ENCODE measurements around the gene HPSE. TPM values are rescaled to one million over a fixed set of nuclear protein-coding genes. Genes with fewer than 3 reads are reported as not detected.

Gene HPSE
- total RNA-seq, 4 donors from 2014 or later: 2.0 to 3.0 (median 2.7) TPM

DNA sequence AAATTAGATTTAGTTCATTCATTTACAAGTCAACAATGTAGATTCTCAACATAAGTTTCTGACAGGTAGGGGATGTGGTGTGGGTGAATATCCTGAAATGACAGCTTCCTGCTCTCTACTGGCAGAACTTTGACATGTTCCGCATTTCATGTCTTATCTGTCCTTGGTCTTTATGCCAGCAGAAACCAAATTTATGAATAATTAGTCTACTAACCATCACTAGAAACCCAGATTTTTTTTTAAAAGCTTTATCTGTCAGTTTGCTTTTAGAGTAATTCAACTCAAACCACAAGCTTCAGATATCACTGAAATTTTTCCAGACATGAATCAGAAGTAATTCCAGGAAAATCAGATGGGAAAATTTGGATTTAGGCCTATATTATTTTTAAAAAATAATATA, 68.0 kb downstream of the HPSE start:
- Histone ChIP-seq H3K27me3 (no peaks in the 10 kb centered on the region), H3K4me1 (peaks cover 0 to 5% (median 0%) of the 10 kb centered on the region in 4 donors), H3K36me3 (peaks cover 0 to 26% (median 0%) of the 10 kb centered on the region in 3 donors), H3K9me3 (no peaks in the 10 kb centered on the region), H3K4me3 (no peak overlapping the region), H3K27ac (peak overlapping the region in 1 of 4 donors; percentile 22)
- TF ChIP-seq, protein P1, sequence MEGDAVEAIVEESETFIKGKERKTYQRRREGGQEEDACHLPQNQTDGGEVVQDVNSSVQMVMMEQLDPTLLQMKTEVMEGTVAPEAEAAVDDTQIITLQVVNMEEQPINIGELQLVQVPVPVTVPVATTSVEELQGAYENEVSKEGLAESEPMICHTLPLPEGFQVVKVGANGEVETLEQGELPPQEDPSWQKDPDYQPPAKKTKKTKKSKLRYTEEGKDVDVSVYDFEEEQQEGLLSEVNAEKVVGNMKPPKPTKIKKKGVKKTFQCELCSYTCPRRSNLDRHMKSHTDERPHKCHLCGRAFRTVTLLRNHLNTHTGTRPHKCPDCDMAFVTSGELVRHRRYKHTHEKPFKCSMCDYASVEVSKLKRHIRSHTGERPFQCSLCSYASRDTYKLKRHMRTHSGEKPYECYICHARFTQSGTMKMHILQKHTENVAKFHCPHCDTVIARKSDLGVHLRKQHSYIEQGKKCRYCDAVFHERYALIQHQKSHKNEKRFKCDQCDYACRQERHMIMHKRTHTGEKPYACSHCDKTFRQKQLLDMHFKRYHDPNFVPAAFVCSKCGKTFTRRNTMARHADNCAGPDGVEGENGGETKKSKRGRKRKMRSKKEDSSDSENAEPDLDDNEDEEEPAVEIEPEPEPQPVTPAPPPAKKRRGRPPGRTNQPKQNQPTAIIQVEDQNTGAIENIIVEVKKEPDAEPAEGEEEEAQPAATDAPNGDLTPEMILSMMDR (IDR thresholded peaks at IDR 0.05): no peak
- TF ChIP-seq POLR2A (IDR thresholded peaks at IDR 0.05): no peak
- no peak for TF ChIP-seq EP300 (IDR thresholded peaks at IDR 0.05)
- DNase-seq (ENCODE audit: low spot score in 2 of 2): no peak
- 77 to 87% methylated on average over 1 of the region's 1 CpG for WGBS, 2 donors

DNA sequence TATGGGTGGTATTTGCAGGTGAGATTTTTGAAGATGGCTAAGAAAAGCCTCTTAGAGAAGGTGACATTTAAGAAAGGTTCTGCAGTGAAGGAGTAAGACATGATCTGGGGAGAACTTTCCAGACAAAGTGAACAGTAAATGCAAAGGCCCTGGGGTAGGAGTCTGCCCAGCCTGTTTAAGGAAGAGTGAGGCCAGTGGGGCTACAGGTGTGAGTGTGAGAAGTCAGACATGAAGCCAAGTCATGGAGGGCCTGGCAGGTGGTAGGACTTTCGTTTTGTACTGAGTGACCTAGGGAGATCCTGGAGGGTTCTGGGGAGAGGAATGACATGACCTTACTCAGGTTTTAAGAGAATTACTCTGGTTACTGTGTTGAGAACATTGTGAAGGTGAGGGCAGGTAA, 71.5 kb downstream of the HPSE start:
- H3K4me1 ChIP-seq: peaks cover 0 to 6% (median 0%) of the 10 kb centered on the region in 4 donors
- H3K27me3 ChIP-seq: no peaks in the 10 kb centered on the region
- 82 to 93% methylated on average over 1 of the region's 1 CpG for WGBS, 2 donors
- H3K9me3 ChIP-seq: no peaks in the 10 kb centered on the region
- peaks cover 0 to 13% (median 0%) of the 10 kb centered on the region in 3 donors for H3K36me3 ChIP-seq
- H3K27ac ChIP-seq: no peak overlapping the region
- DNase-seq (ENCODE audit: low spot score in 2 of 2): no peak
- TF ChIP-seq POLR2A (IDR thresholded peaks at IDR 0.05) (no peak), EP300 (IDR thresholded peaks at IDR 0.05) (no peak)
- TF ChIP-seq, protein P1 (IDR thresholded peaks at IDR 0.05): no peak
- H3K4me3 ChIP-seq: no peak overlapping the region

DNA sequence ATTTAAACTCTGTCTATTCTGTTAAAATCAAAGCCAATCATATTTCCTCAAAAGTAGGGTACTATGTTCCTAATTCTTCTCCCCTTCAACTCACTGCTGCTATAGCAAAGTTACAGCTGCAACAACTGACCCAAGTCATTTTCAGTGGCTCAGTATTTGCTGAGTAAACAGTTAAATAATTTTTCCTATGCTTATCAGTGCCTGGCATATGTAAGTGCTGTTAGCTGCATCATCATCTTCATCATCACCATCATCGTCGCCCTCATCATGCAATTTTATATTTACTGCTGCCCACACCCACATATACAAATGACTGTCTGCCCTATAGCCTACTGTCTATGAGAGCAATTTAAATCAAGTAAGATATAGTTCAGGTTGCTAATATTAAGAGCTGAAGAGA, 72.0 kb downstream of the HPSE start:
- Histone ChIP-seq H3K36me3 (peaks cover 0 to 13% (median 0%) of the 10 kb centered on the region in 3 donors), H3K27me3 (no peaks in the 10 kb centered on the region), H3K4me3 (no peak overlapping the region), H3K27ac (no peak overlapping the region), H3K4me1 (peaks cover 0 to 6% (median 0%) of the 10 kb centered on the region in 4 donors), H3K9me3 (no peaks in the 10 kb centered on the region)
- 90 to 97% methylated on average over 2 of the region's 2 CpGs for WGBS, 2 donors
- DNase-seq (ENCODE audit: low spot score in 2 of 2): no peak
- TF ChIP-seq, protein P1 (IDR thresholded peaks at IDR 0.05): no peak

DNA sequence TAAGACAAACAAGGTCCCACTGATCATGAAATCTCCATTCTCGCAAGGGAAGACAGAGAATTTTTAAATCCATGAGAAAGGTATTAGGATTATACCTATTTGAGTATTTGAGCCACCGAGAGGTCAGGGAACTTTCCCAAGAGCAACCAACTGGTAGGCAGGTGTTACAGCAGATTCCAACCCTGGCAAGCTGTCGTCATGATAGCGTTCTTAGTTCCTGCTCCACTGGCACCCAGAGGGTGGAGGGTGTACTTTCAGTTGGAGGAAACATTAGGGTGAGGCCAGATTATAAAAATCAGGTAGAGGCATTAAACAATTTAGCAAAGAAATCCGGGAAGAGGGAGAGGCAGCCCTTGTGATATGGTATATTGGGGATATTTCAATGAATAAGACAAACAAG, 73.3 kb downstream of the HPSE start:
- 95 to 96% methylated on average over 5 of the region's 5 CpGs for WGBS, 2 donors
- no peak for TF ChIP-seq POLR2A (IDR thresholded peaks at IDR 0.05)
- TF ChIP-seq, protein P1 (IDR thresholded peaks at IDR 0.05): no peak
- no peak for TF ChIP-seq EP300 (IDR thresholded peaks at IDR 0.05)
- Histone ChIP-seq H3K27ac (peak overlapping the region in 1 of 4 donors; percentile 21), H3K36me3 (peaks cover 0 to 8% (median 0%) of the 10 kb centered on the region in 3 donors), H3K4me3 (no peak overlapping the region), H3K27me3 (no peaks in the 10 kb centered on the region), H3K4me1 (peaks cover 0 to 19% (median under 1%) of the 10 kb centered on the region in 4 donors), H3K9me3 (no peaks in the 10 kb centered on the region)
- no peak for DNase-seq (ENCODE audit: low spot score in 2 of 2)

DNA sequence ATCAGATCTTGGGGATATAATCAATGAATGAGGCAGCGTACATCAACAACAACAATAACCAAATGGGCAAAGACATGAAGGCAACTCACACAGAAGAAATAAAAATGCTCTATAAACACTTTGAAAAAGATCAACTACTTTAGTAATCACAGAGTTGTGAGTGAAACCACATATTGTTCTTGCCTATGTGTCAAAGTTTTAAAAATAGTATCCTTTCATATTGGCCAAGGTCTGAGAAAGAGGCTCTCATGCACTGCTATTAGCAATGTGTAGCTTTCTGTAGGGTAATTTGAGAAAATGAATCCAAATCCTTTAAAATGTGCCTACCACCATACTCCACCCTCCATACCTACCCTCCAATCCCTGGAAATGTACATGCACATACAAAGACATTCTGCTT, 75.1 kb downstream of the HPSE start:
- no peak overlapping the region for H3K4me3 ChIP-seq
- no peaks in the 10 kb centered on the region for H3K36me3 ChIP-seq
- no peaks in the 10 kb centered on the region for H3K27me3 ChIP-seq
- no peak for DNase-seq (ENCODE audit: low spot score in 2 of 2)
- H3K9me3 ChIP-seq: no peaks in the 10 kb centered on the region
- TF ChIP-seq EP300 (IDR thresholded peaks at IDR 0.05) (no peak), POLR2A (IDR thresholded peaks at IDR 0.05) (no peak)
- TF ChIP-seq, protein P1 (IDR thresholded peaks at IDR 0.05): no peak
- H3K27ac ChIP-seq: no peak overlapping the region
- 87 to 89% methylated on average over 1 of the region's 1 CpG for WGBS, 2 donors
- H3K4me1 ChIP-seq: peaks cover 0 to 31% (median 6%) of the 10 kb centered on the region in 4 donors

All from tibial nerve (tissue), 4 donors.